HG02981 (cell line): ENCODE measurements around the gene PHTF2.
"Not testable (repeated sequence)": the region's sequence is repeated elsewhere in the genome, so short reads cannot be mapped to it uniquely, and the experiment has no call there.

ENCODE experiments used
- ATAC-seq: cut with Tn5 transposase; IDR thresholded peaks from one replicate; pipeline ENCODE4 v1.9.1; 2021; ENCODE audit warnings: mild to moderate bottlenecking, moderate library complexity; ENCODE audit not compliant: unreplicated experiment

PHTF2 gene

GRCh38 chr7:77983973-77984372 lies 185.4 kb downstream of the PHTF2 start:
- ATAC-seq = no peak

GRCh38 chr7:77985232-77985973 lies 186.8 kb downstream of the PHTF2 start:
- no peak for ATAC-seq

- no peak for ATAC-seq
Measured at GRCh38 chr7:77985974-77986339, 187.4 kb downstream of the PHTF2 start.

GRCh38 chr7:77989981-77990566 lies 191.5 kb downstream of the PHTF2 start:
- no peak for ATAC-seq

- ATAC-seq = no peak
Measured at GRCh38 chr7:77991656-77992055, 193.1 kb downstream of the PHTF2 start.

- ATAC-seq = no peak
Measured at GRCh38 chr7:77993838-77994237, 195.3 kb downstream of the PHTF2 start.

GRCh38 chr7:77995717-77996116 lies 197.1 kb downstream of the PHTF2 start:
- no peak for ATAC-seq

- ATAC-seq = not testable (repeated sequence)
Measured at GRCh38 chr7:77999168-77999567, 200.6 kb downstream of the PHTF2 start.

GRCh38 chr7:78002021-78002420 lies 203.4 kb downstream of the PHTF2 start:
- ATAC-seq = no peak

GRCh38 chr7:78002715-78003114 lies 204.1 kb downstream of the PHTF2 start:
- ATAC-seq = no peak

GRCh38 chr7:78006063-78006755 lies 207.6 kb downstream of the PHTF2 start:
- ATAC-seq = no peak
